ENCODE results near the gene SERPINA4.

SERPINA4 gene

DNA sequence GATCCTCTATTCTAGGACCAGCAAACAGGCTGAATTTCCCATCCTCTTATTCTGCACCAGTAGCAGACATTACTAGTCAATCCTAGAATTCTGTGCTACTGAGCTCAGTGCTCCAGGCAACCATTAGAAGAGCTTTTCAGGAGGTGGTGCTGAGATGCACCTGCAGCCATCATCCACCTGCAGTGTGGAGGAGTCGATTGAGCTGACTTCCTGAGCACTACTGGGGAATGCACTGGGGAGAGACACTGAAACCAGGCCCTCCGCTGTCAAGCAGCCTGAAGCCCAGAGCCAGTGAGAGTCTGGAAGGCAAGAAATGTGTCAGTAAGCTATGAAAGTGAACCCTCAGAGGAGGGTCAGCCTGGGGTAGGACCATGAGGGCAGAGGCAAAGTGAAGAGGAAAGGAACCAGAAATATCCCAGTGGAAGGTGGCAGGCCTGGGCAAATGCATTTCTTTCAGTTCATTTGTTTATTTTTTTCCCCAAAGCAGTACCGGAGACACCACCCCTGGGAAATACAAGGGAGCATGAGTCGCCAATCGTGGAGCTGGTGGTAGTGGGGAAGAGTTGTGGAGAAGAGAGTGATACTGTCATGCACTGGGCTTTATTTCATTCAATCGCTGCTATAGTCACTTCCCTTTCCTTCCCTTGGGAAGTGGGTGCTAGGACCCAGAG lies 23.0 kb upstream of the SERPINA4 start:
- Mint-ChIP-seq H3K4me3 (no peak overlapping the region), H3K9me3 (no peaks in the 10 kb centered on the region), H3K27ac (no peak overlapping the region), H3K27me3 (ENCODE audit: low read depth) (peaks cover 2% of the 10 kb centered on the region), H3K36me3 (ENCODE audit: low read depth) (no peaks in the 10 kb centered on the region), H3K4me1 (ENCODE audit: low read depth) (no peaks in the 10 kb centered on the region)

DNA sequence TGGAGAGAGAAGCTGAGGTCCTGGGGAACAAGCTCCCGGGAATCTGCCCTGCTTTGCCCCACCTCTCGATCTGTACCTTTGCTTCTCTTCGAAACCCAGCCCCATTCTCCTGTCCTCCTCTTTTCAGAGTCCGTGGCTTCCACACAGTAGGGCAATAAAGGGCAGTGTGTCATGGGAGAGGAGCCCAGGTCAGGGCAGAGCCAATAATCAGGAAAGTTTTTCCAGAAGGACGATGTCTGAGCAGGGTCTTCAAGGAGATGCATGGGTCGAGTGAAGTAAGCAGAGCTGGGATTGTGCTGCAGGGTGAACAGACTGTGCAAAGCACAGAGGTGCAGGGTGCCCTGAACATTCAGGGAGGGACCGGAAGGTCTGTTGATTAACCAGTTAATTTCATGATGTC lies 22.1 kb upstream of the SERPINA4 start:
- H3K4me1 Mint-ChIP-seq (ENCODE audit: low read depth): no peaks in the 10 kb centered on the region
- no peak overlapping the region for H3K27ac Mint-ChIP-seq
- H3K27me3 Mint-ChIP-seq (ENCODE audit: low read depth): no peaks in the 10 kb centered on the region
- no peaks in the 10 kb centered on the region for H3K36me3 Mint-ChIP-seq (ENCODE audit: low read depth)
- no peak overlapping the region for H3K4me3 Mint-ChIP-seq
- no peaks in the 10 kb centered on the region for H3K9me3 Mint-ChIP-seq

- H3K9me3 Mint-ChIP-seq: no peaks in the 10 kb centered on the region
- H3K4me3 Mint-ChIP-seq: no peak overlapping the region
- no peaks in the 10 kb centered on the region for H3K36me3 Mint-ChIP-seq (ENCODE audit: low read depth)
- no peak overlapping the region for H3K27ac Mint-ChIP-seq
- no peaks in the 10 kb centered on the region for H3K4me1 Mint-ChIP-seq (ENCODE audit: low read depth)
- no peaks in the 10 kb centered on the region for H3K27me3 Mint-ChIP-seq (ENCODE audit: low read depth)
These were observed 21.0 kb upstream of the SERPINA4 start for GRCh38 chr14:94540031-94540794.

GRCh38 chr14:94541234-94541975 lies 19.8 kb upstream of the SERPINA4 start:
- Mint-ChIP-seq H3K27me3 (ENCODE audit: low read depth) (no peaks in the 10 kb centered on the region), H3K9me3 (no peaks in the 10 kb centered on the region), H3K27ac (no peak overlapping the region), H3K4me3 (no peak overlapping the region), H3K4me1 (ENCODE audit: low read depth) (no peaks in the 10 kb centered on the region), H3K36me3 (ENCODE audit: low read depth) (no peaks in the 10 kb centered on the region)

DNA sequence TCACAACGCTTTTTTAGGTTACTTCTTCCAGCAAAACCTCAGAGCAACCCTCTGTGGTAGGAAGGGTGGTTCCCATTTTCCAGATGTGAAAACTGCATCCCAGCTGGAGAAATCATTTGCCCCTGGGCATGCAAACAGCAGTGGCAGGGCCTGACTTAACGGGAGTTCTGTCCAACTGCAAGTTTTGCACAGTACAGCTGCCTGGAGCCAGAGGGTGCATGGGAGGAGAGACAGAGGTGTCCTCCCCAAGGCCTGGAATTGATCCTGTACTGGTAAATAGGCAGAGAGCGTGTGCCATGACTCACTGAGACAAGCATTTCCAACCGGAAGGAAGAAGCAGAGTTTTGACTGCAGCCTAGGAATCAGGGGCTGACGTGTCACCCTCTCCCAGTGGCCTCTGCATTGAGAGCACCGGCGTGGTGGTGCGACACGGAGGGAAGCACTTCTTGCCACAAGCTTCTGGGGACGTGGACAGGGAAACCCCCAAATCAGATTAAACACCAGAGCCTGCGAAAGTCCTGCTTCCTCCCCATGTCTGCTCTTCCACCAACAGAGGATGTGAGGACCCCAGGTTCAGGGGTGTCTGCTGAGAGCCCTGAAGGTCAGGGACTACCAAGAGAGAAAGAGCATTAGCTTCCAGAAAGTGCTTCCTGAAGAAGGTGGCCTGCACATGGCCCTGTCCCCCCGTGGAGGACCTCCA lies 19.0 kb upstream of the SERPINA4 start:
- Mint-ChIP-seq H3K36me3 (ENCODE audit: low read depth) (no peaks in the 10 kb centered on the region), H3K4me3 (no peak overlapping the region), H3K4me1 (ENCODE audit: low read depth) (no peaks in the 10 kb centered on the region), H3K27me3 (ENCODE audit: low read depth) (no peaks in the 10 kb centered on the region), H3K27ac (no peak overlapping the region), H3K9me3 (no peaks in the 10 kb centered on the region)

DNA sequence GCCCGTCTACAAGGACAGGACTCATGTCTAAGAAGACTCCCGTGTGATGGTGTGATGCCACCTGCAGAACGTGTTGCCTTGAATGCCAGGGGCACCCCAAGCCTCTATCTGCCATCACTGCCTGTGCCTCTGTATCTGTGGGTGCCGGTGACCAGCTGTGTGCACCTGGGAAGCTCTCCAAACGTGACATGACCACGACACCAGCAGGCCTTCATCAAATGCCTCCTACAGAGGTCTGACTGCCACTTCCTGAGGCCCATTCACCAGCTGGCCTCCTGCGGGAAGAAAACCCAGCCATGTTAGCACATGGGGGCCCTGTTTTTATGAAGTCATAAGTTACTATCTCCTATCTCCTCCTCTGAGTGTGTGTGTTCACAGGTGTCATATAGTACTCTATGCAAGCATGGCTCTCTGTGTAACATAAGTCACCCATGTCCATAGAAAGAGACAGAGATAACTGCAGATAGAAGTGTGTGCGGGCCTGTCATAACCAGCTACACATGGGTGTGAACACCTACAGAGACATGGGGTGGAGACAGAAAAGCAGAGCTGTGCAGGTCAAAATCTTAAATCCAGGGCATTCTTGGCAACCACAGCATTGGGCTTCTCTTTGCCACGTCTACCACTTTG lies 18.3 kb upstream of the SERPINA4 start:
- H3K27ac Mint-ChIP-seq: no peak overlapping the region
- H3K4me3 Mint-ChIP-seq: no peak overlapping the region
- no peaks in the 10 kb centered on the region for H3K4me1 Mint-ChIP-seq (ENCODE audit: low read depth)
- H3K36me3 Mint-ChIP-seq (ENCODE audit: low read depth): no peaks in the 10 kb centered on the region
- H3K27me3 Mint-ChIP-seq (ENCODE audit: low read depth): no peaks in the 10 kb centered on the region
- H3K9me3 Mint-ChIP-seq: no peaks in the 10 kb centered on the region

GRCh38 chr14:94543449-94544124 lies 17.7 kb upstream of the SERPINA4 start:
- Mint-ChIP-seq H3K27me3 (ENCODE audit: low read depth) (no peaks in the 10 kb centered on the region), H3K4me1 (ENCODE audit: low read depth) (no peaks in the 10 kb centered on the region), H3K9me3 (no peaks in the 10 kb centered on the region)

GRCh38 chr14:94544726-94545125 lies 16.5 kb upstream of the SERPINA4 start:
- Mint-ChIP-seq H3K9me3 (no peaks in the 10 kb centered on the region), H3K27me3 (ENCODE audit: low read depth) (no peaks in the 10 kb centered on the region), H3K4me1 (ENCODE audit: low read depth) (no peaks in the 10 kb centered on the region), H3K4me3 (no peak overlapping the region), H3K36me3 (ENCODE audit: low read depth) (no peaks in the 10 kb centered on the region), H3K27ac (no peak overlapping the region)

More at GRCh38 chr14:94543449-94544124, 17.7 kb upstream of the SERPINA4 start:
- no peak overlapping the region for H3K4me3 Mint-ChIP-seq
- no peaks in the 10 kb centered on the region for H3K36me3 Mint-ChIP-seq (ENCODE audit: low read depth)
- no peak overlapping the region for H3K27ac Mint-ChIP-seq

DNA sequence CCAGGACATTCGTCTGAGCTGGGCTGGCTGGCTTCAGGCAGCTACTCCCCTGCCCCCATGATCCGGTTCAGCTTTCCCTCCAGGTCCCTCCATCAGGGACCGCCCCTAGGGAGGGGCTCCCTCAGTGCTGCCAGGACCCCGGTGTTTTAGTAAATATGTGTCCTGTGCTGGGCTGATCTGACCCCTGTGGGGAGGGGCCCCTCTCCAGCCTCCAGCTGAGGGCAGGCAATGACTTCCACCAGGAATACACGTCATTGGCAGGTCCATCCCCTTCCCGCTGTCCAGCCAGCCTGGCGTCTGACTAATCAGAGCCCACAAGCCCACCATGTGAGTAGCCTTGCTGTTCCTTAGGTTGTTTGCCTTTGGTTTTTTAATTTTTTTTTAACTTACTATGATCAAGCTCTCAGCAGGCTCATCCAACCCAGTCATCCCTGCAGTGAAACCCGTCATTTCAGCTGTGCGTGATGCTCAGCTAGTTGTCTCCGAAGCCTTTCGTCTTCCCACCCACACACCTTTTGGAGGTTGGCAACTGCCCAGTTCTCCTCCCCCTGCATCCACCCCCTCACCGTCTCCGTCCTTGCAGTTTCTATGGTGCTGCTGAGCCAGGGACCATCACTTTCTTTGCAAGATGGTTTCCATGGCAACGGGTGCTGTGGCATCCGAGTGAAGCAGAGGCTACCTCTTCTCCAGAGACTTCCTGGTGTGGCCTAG lies 16.0 kb upstream of the SERPINA4 start:
- Mint-ChIP-seq H3K27me3 (ENCODE audit: low read depth) (no peaks in the 10 kb centered on the region), H3K36me3 (ENCODE audit: low read depth) (no peaks in the 10 kb centered on the region), H3K9me3 (no peaks in the 10 kb centered on the region), H3K4me1 (ENCODE audit: low read depth) (no peaks in the 10 kb centered on the region), H3K4me3 (no peak overlapping the region), H3K27ac (no peak overlapping the region)

DNA sequence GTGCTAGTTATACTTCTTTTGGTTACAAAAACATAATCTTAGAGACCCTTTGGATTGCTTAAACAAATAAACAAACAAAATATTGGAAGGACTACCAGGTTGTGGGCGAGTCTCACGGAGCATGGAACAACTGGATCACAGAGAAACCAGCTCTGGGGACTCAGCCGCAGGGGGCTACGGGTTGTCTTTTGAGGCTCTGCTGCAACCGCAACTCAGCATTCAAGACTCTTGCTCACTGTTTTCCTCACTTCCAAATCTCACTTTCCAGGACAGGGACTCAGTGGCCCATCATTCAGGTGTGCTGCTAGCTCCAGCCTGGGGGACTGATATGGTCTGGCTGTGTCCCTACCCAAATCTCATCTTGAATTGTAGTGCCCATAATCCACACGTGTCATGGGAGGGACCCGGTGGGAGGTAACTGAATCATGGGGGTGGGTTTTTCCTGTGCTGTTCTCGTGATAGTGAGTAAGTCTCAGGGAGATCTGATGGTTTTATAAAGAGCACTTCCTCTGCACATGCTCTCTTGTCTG lies 14.0 kb upstream of the SERPINA4 start:
- Mint-ChIP-seq H3K4me1 (ENCODE audit: low read depth) (no peaks in the 10 kb centered on the region), H3K9me3 (no peaks in the 10 kb centered on the region), H3K36me3 (ENCODE audit: low read depth) (no peaks in the 10 kb centered on the region), H3K27me3 (ENCODE audit: low read depth) (peaks cover under 1% of the 10 kb centered on the region), H3K4me3 (no peak overlapping the region), H3K27ac (no peak overlapping the region)

DNA sequence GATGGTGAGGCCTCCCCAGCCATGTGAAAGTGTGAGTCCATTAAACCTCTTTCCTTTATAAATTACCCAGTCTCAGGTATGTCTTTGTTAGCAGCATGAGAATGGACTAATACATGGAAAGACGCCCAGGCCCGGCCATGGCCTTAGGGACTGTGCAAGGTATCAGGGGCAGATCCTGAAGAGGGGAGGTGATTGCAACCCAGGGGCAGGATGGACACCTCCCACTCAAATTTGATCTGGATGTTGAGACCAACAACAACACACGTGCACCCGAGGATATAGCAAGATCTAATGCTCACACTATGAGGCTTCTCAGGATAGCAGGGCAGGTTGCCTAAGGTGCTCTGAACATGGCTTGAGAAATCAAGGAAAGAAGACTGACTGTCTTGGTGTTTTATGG lies 13.5 kb upstream of the SERPINA4 start:
- no peaks in the 10 kb centered on the region for H3K36me3 Mint-ChIP-seq (ENCODE audit: low read depth)
- H3K27ac Mint-ChIP-seq: no peak overlapping the region
- H3K4me3 Mint-ChIP-seq: no peak overlapping the region
- no peaks in the 10 kb centered on the region for H3K4me1 Mint-ChIP-seq (ENCODE audit: low read depth)
- H3K27me3 Mint-ChIP-seq (ENCODE audit: low read depth): peaks cover 5% of the 10 kb centered on the region
- no peaks in the 10 kb centered on the region for H3K9me3 Mint-ChIP-seq

DNA sequence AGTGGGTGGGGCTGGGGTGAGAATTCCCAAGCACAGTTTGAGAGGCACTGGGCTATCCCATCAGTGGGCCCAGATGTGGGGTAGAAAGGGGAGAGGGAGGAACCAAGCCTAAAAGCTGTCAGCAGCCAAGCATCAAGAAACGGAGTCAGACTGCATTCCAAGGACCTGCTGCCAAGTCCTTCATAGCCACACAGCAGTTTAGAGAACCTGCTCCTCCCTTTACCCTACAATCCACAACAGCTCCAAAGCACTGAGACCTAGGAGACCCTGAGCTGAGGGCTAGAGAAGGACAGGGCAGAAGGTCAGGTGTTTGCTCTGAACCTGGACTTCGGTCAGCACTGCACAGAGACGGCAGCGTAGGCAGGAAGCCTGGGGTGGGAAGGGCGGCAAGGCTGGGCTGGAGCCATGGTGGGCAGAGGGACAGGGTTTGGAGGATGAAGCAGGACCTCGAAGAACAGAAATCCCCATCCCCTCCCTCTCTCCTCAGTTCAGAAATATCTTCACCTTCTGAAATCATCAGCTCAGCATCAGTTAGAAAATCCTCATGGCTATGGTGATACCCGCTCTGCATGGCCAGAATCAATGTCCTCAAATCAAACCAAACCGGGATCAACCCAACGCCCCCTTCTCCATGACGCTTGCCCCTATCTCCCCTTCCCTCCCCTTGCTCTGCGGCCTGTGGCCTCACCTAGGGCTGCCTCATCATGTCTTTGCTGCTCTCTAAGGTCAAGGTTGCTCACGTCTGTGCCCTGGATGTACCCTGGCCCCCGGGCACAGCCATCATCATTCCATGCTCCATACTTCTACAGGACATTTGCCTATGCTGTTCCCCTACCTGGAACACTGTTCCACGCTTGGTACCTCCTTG lies 12.9 kb upstream of the SERPINA4 start:
- H3K9me3 Mint-ChIP-seq: no peaks in the 10 kb centered on the region
- H3K27ac Mint-ChIP-seq: no peak overlapping the region
- H3K27me3 Mint-ChIP-seq (ENCODE audit: low read depth): peaks cover 7% of the 10 kb centered on the region
- H3K4me1 Mint-ChIP-seq (ENCODE audit: low read depth): no peaks in the 10 kb centered on the region
- H3K36me3 Mint-ChIP-seq (ENCODE audit: low read depth): no peaks in the 10 kb centered on the region
- H3K4me3 Mint-ChIP-seq: no peak overlapping the region
